NCI-H510A treated with DMSO at 0.1 percent for 48 hours (cell line): ENCODE results near the gene FAT1.

Experiments used
- DNase-seq: peaks from one replicate; lab custom pipeline; 2025; lab: John Stamatoyannopoulos, UW

Gene FAT1

GRCh38 chr4:186606591-186606992 lies 117.1 kb downstream of the FAT1 start:
- no peak for DNase-seq

DNA sequence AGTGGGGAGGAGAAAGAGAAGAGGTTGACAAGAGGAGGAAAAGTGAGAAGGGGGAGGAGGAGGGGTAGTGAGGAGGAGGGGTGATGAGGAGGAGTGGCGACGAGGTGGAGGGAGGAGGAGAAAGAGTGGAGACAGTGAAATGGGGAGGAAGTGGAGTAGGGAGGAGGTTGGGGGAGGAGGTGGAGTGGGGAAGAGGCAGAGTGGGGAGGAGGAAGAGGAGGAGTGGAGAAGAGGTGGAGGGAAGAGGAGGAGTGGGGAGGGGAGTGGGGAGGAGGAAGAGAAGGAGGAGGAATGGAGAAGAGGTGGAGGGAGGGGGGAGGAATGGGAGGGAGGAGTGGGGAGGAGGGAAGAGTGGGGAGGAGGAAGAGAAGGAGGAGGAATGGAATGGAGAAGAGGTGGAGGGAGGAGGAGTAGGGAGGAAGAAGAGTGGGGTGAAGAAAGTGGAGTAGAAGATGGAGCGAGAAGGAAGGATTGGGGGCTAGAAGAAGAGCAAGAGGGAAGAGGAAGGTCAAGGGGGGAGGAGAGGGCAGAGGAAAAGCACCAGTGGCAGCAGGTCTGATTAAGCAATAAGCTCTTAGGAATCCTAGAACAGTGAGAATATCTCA lies 118.3 kb downstream of the FAT1 start:
- no peak for DNase-seq

GRCh38 chr4:186604124-186604807 lies 119.4 kb downstream of the FAT1 start:
- no peak for DNase-seq

- DNase-seq, result no peak
These were observed 120.7 kb downstream of the FAT1 start for GRCh38 chr4:186602978-186603377.

GRCh38 chr4:186599483-186599882 lies 124.2 kb downstream of the FAT1 start:
- DNase-seq, result no peak

- DNase-seq, result no peak
These were observed 125.0 kb downstream of the FAT1 start for GRCh38 chr4:186598686-186599085.

- DNase-seq, result no peak
These were observed 126.7 kb downstream of the FAT1 start for GRCh38 chr4:186596850-186597390.

GRCh38 chr4:186596346-186596745 lies 127.3 kb downstream of the FAT1 start:
- DNase-seq, result no peak

DNA sequence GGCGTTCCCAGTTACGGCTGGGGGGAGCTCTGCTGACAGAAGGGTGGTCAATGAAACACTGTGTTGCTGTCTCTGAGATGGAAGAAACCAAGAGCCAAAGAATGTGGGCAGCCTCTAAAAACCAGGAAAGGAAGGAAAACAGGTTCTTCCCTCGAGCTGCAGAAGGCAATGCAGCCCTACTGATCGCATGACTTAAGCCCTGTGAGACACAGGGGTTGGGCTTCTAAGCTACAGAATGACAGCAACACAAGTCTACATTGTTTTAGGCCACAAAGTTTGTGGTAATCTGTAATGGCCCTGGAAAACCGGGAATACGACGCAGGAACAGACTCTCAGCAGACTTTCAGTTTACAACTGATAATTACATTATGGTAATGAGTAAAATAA lies 130.1 kb downstream of the FAT1 start:
- DNase-seq, result no peak

GRCh38 chr4:186592966-186593586 lies 130.6 kb downstream of the FAT1 start:
- DNase-seq, result no peak

DNA sequence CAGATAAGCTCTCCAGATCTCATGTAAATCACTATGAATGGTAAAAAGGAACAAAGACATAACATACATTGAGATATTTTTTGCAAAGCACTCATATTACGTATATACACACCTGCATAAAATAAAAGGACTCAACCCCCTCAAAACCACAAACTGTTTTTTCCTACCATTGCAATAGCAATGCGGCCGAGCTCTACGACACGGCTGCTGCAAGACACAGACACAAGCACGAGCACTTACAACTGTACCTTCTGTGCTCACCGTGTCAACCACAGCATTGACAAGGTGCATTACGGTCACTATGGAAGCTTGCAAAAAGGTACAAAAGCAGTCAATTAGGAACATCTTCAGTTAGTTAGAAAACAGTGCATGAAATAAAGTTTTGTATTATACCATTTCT lies 131.2 kb downstream of the FAT1 start:
- no peak for DNase-seq

- DNase-seq, result no peak
These were observed 132.0 kb downstream of the FAT1 start for GRCh38 chr4:186591651-186592050.

- DNase-seq, result no peak
These were observed 135.2 kb downstream of the FAT1 start for GRCh38 chr4:186588503-186588902.

GRCh38 chr4:186587416-186588018 lies 136.1 kb downstream of the FAT1 start:
- DNase-seq, result peak; percentile 4

DNA sequence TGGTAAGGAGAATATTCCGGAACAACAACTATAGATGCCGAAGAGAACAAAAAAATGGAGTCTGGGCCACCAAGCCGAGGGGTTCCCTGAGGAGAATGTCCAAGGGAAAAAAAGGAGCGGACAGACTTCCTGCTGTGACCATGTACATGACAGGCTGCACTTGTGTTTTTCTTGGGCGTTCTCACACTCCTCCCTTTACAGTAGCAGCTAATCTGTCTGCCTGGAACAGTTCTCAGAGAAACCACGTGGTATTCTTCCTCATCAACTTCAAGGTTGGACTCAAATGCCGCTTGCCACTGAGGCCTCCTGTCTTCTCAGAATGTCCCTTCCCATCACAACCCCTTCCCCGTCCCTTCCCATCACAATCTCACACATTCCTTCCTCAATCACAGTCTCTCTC lies 137.5 kb downstream of the FAT1 start:
- no peak for DNase-seq

DNA sequence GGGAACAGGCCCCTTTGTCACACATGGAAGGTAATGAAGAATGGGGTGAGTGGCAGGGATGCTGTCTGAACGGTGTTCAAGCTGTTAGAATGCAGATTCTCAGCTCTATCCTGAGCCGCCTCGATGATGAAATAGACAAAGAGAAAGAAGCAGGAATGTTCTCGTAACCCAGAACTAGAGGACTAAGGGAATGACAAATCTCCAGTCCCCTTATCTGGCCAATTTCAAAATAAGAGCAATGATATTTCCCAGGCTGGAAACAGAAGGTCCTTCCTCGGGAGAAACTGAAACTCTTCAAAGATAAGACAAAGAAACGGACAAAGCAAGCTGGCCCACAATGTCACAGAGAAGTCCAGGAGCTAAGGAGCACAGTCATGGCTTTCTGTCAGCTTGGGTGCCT lies 138.7 kb downstream of the FAT1 start:
- DNase-seq, result no peak

GRCh38 chr4:186581421-186581820 lies 142.2 kb downstream of the FAT1 start:
- DNase-seq, result no peak

- no peak for DNase-seq
These were observed 143.0 kb downstream of the FAT1 start for GRCh38 chr4:186580669-186581068.

DNA sequence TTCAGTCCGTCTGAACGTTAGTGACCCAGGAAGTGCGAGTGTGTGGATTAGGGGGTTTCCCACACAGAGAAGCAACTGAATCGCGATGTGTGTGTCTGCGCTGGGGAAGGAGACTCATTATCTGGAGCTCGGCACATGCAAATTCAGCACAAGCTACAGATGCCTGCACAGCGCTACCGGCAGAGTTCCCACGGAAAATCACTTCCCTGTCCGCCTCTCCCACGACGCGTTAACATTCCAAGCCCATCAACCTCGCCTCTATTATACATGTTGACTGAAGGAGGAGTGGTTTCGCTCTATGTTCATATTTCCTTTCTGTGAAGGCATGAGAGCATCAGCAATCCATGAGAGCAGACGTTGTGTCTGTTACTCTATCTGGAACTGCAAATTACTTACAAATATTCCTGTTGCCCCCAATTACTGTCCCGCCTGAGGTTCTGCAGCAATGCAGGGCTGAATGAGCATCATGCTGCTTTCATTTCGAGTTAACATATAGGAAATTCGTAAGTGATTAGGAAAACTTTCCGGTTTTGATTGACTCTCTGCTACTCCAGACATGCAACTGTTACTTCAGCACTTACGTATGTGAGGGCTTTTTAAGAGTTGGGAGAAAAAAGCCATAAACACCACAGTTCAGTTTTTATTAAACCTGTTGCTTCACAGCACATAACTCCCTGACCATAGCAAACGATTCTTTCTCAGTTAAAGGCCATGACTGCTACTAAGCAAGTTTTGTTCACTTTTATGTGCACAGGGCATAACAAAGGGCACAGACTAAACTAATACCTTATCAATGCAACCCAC lies 153.3 kb downstream of the FAT1 start:
- no peak for DNase-seq

DNA sequence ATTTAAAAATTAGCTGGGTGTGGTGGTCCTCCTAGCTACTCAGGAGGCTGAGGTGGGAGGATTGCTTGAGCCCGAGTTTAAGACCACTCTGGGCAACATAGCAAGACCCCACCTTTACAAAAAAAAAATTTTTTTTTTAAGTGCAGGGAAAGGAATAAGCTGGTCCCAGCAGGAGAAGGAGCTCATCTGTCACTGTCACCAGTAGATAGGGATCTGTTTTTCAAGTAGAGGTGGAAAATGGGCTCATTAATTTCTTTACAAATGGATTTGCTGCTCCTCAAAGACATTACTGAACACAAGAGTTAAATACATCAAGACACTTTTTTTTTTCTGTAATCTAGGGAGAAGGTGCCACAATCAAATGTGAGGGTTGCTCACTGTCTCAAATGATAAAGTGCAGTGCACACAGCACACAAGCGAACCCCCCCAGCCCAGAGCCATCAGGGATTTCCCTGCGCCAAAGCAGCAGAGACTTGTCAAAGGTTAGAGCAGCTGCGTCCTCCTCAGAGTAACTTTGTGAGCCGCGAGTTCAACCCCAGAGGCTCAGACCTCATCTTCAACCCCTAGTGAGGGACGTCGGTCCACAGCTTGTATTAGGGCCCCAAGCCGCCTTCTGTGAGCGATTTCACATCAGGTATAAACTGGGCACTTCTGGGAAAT lies 154.0 kb downstream of the FAT1 start:
- no peak for DNase-seq

DNA sequence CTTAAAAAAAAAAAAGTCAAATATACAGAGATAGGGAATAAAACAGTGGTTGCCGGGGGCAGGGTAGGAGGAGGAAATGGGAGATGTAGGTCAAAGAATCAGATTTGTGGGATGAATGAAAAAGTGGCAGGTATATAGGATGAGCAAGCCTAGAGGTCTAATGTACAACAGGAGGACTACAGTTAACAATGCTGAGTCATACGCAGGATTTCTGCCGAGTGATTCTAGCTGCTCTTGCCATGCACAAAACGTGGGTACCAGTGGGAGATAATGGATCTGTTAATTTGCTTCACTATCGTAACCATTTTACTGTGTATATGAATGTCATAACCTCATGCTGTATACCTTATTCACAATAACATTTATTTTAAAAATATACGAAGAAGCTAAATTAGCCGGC lies 157.6 kb downstream of the FAT1 start:
- DNase-seq, result no peak

DNA sequence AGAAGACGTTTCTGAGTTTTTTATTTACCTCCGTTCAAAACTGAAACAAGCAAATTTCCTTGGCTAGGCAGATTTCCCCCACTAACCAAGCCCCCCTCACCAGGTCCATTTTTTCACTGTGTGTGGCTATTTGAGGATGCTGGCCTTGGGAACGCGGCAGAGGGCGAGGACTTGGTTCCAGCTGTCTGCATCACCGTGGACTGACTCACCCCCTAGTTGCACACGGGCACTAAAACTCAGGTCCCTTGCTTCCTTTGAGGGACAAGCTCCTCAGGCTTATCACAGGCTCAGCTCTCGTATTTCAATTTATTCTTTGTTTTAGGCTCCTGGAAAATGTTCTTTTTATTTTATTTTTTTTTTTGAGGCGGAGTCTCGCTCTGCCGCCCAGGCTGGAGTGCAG lies 159.9 kb downstream of the FAT1 start:
- no peak for DNase-seq
